IMR-90 (cell line): Measurements from ENCODE around the gene LHFPL6. TPM values are rescaled to one million over a fixed set of nuclear protein-coding genes. Genes with fewer than 3 reads are reported as not detected.

Source experiments
- ATAC-seq: fragments of 200-7000 bp; cut with Tn5 transposase; 2 replicates; pipeline ENCODE4 v1.9.1; 2020; ENCODE audit warnings: low read depth, mild to moderate bottlenecking, moderate library complexity
- BruUV-seq: library from RNA; stranded (reverse); fragments of 400-500 nt; replicated peaks from 2 replicates; lab custom pipeline; 2021; lab: Mats Ljungman, UMichigan
- CTCF ChIA-PET: fragments of 300-600 bp; formaldehyde crosslinking; extraction: SDS; loops from one replicate; lab custom pipeline; 2021; ENCODE audit warnings: antibody characterized with exemption; lab: Yijun Ruan, JAX
- POLR2A ChIA-PET: fragments of 300-600 bp; sonication (Branson Sonifier 250); formaldehyde crosslinking; loops from one replicate; lab custom pipeline; 2022; ENCODE audit warnings: antibody characterized with exemption; ENCODE audit not compliant: unreplicated experiment; lab: Charles Lee
- DNase-seq: peaks from one replicate; pipeline ENCODE4 v3.0.0; 2013
- H2AFZ ChIP-seq: replicated peaks from 2 replicates; pipeline ENCODE3; 2013; ENCODE audit warnings: low read length, mild to moderate bottlenecking; ENCODE audit not compliant: poor library complexity
- H2AK5ac ChIP-seq: 2 replicates; pipeline ENCODE4 v1.6.1; 2013; ENCODE audit warnings: low read depth, low read length, inconsistent platforms
- H2AK9ac ChIP-seq: replicated peaks from 2 replicates; pipeline ENCODE3; 2013; ENCODE audit warnings: mild to moderate bottlenecking, low read depth, low read length, moderate library complexity; ENCODE audit not compliant: poor library complexity
- H2BK120ac ChIP-seq: 2 replicates; pipeline ENCODE4 v1.6.1; 2013; ENCODE audit warnings: low read depth, low read length, inconsistent platforms
- H2BK15ac ChIP-seq: 3 replicates; pipeline ENCODE4 v1.6.1; 2013; ENCODE audit warnings: low read depth, low read length, inconsistent platforms
- H2BK20ac ChIP-seq: 2 replicates; pipeline ENCODE4 v1.6.1; 2013; ENCODE audit warnings: low read depth, mild to moderate bottlenecking, inconsistent platforms, low read length, moderate library complexity
- H2BK5ac ChIP-seq: 2 replicates; pipeline ENCODE4 v1.6.1; 2013; ENCODE audit warnings: mild to moderate bottlenecking, low read depth, low read length, inconsistent platforms; ENCODE audit not compliant: poor library complexity, severe bottlenecking
- H3K14ac ChIP-seq: replicated peaks from 2 replicates; pipeline ENCODE4 v1.6.1; 2013; ENCODE audit warnings: low read depth, low read length, inconsistent platforms
- H3K18ac ChIP-seq: 2 replicates; pipeline ENCODE4 v1.6.1; 2013; ENCODE audit warnings: low read depth, low read length, control low read depth
- H3K23ac ChIP-seq: 2 replicates; pipeline ENCODE4 v1.6.1; 2013; ENCODE audit warnings: low read depth, low read length, inconsistent platforms
- H3K27ac ChIP-seq: 2 replicates; pipeline ENCODE4 v1.5.1; 2013; ENCODE audit warnings: mild to moderate bottlenecking, control low read depth, low read length; ENCODE audit not compliant: insufficient read depth
- H3K27me3 ChIP-seq: 2 replicates; pipeline ENCODE4 v1.6.1; 2013; ENCODE audit warnings: low read length; ENCODE audit not compliant: control insufficient read depth, insufficient read depth
- H3K36me3 ChIP-seq: 2 replicates; pipeline ENCODE4 v1.6.1; 2013; ENCODE audit warnings: low read length, mixed read lengths; ENCODE audit not compliant: control insufficient read depth, insufficient read depth
- H3K4ac ChIP-seq: 2 replicates; pipeline ENCODE4 v1.6.1; 2013; ENCODE audit warnings: low read depth, low read length, inconsistent platforms
- H3K4me1 ChIP-seq: 2 replicates; pipeline ENCODE4 v1.6.1; 2013; ENCODE audit warnings: low read length, mixed read lengths; ENCODE audit not compliant: control insufficient read depth, insufficient read depth
- H3K4me2 ChIP-seq: 2 replicates; pipeline ENCODE4 v1.6.1; 2013; ENCODE audit warnings: low read depth, mild to moderate bottlenecking, control low read depth, low read length, moderate library complexity
- H3K4me3 ChIP-seq: 2 replicates; pipeline ENCODE4 v1.5.1; 2013; ENCODE audit warnings: low read depth, mild to moderate bottlenecking, control low read depth, low read length, moderate library complexity; ENCODE audit not compliant: insufficient read depth
- H3K56ac ChIP-seq: 2 replicates; pipeline ENCODE4 v1.6.1; 2013; ENCODE audit warnings: low read length, inconsistent platforms; ENCODE audit not compliant: insufficient read depth; ENCODE audit errors: extremely low read depth
- H3K79me1 ChIP-seq, 2 experiments: 2 replicates each; pipeline ENCODE4 v1.6.1; 2013; ENCODE audit warnings: low read length in 2 of 2, inconsistent platforms in 1 of 2, low read depth in 1 of 2
- H3K9ac ChIP-seq: 2 replicates; pipeline ENCODE4 v1.6.1; 2013; ENCODE audit warnings: low read depth, low read length, control low read depth
- H3K9me1 ChIP-seq: 2 replicates; pipeline ENCODE4 v1.6.1; 2013; ENCODE audit warnings: low read length, inconsistent platforms; ENCODE audit not compliant: insufficient read depth
- H3K9me3 ChIP-seq: 2 replicates; pipeline ENCODE4 v1.6.1; 2013; ENCODE audit warnings: low read length; ENCODE audit not compliant: control insufficient read depth, insufficient read depth
- H4K20me1 ChIP-seq: 2 replicates; pipeline ENCODE4 v1.6.1; 2013; ENCODE audit warnings: low read length, inconsistent platforms; ENCODE audit not compliant: insufficient read depth
- H4K5ac ChIP-seq: 2 replicates; pipeline ENCODE4 v1.6.1; 2013; ENCODE audit warnings: mild to moderate bottlenecking, low read depth, low read length, control low read depth
- H4K8ac ChIP-seq, 2 experiments: 2 replicates each; pipeline ENCODE4 v1.6.1; 2013; ENCODE audit warnings: low read depth in 2 of 2, low read length in 2 of 2, control low read depth in 1 of 2, inconsistent platforms in 1 of 2
- H4K91ac ChIP-seq: 2 replicates; pipeline ENCODE4 v1.6.1; 2013; ENCODE audit warnings: low read depth, low read length, inconsistent platforms; ENCODE audit not compliant: insufficient read depth
- BHLHE40 ChIP-seq: fragments of 150-350 bp; IDR thresholded peaks from 2 replicates; pipeline ENCODE4 v1.6.1; 2016; ENCODE audit warnings: mild to moderate bottlenecking, low read depth, low read length
- FOS ChIP-seq: fragments of 150-350 bp; IDR thresholded peaks from 2 replicates; pipeline ENCODE4 v1.6.1; 2016; ENCODE audit warnings: low read depth, low read length
- MXI1 ChIP-seq: IDR thresholded peaks from 2 replicates; pipeline ENCODE4 v1.6.1; 2012; ENCODE audit warnings: low read depth, mild to moderate bottlenecking, low read length, moderate library complexity, borderline replicate concordance
- RAD21 ChIP-seq: IDR thresholded peaks from 2 replicates; pipeline ENCODE4 v1.6.1; 2012; ENCODE audit warnings: low read length, improper control_type of control experiment
- RCOR1 ChIP-seq: IDR thresholded peaks from 2 replicates; pipeline ENCODE4 v1.6.1; 2012; ENCODE audit warnings: mild to moderate bottlenecking, low read length, improper control_type of control experiment; ENCODE audit not compliant: insufficient replicate concordance
- WGBS, 2 experiments: methylation state at CpG; one replicate each; pipeline versions ENCODE4 v1.1.5 to v1.1.7; 2013; ENCODE audit warnings: missing lambda C conversion rate in 2 of 2; ENCODE audit not compliant: insufficient read length in 1 of 2; ENCODE audit errors: extremely low coverage in 2 of 2; 5-methylcytosine and 5-hydroxymethylcytosine counted together
- dilution Hi-C: fragments of 300-500 bp; cut with HindIII; formaldehyde crosslinking; loops from one replicate; pipeline ENCODE4 v1.14.3; 2018; ENCODE audit warnings: low sequenced_read_pairs; ENCODE audit not compliant: unreplicated experiment
- in situ Hi-C: fragments of 300-500 bp; cut with MboI; formaldehyde crosslinking; loops from 3 replicates; pipeline ENCODE4 v1.14.3; 2019; ENCODE audit warnings: low sequenced_read_pairs, inconsistent platforms, mixed read lengths
- intact Hi-C: fragments of 100-400 bp; cut with micrococcal nuclease; formaldehyde crosslinking; loops from 2 replicates; pipeline ENCODE4 v1.10.0; 2022
- polyA plus RNA-seq, 3 experiments: library from polyadenylated mRNA; depleted of rRNA; stranded (reverse); fragments of >200 nt; gene quantifications; 2 replicates each; pipeline ENCODE4 v1.2.3, GENCODE V29; 2012; ENCODE audit warnings: low replicate concordance in 1 of 3
- total RNA-seq: library from RNA; depleted of rRNA; stranded (reverse); fragments of >200 nt; gene quantifications from 2 replicates; pipeline ENCODE4 v1.2.3, GENCODE V29; 2012
- TF ChIP-seq, protein P1 (sequence below): conservative IDR thresholded peaks from 2 replicates; pipeline ENCODE4 v1.5.1; 2012; ENCODE audit warnings: mild to moderate bottlenecking, low read depth, low read length, improper control_type of control experiment

The LHFPL6 gene
- total and polyA plus RNA-seq, 2 of the 4 experiments (the other 2 are of a cell fraction) = 24.7 to 36.1 TPM

DNA sequence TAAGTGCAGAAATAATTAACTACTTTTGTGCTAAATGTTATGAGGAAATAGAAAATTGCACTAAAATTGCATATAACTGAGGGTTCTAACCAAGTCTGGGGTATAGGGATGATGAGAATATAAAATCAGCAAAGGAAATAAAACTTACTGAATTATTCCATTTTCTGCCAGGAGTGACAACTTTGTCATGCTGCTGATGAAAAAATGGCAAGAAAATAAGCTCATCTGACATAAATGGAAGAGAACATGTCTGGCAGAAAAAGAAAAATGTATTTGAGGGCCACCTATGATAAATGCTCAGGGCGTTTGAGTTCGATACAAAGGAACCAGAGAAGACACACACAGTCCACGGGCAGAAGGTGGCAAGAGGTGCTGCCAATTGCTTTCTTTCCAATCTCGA is 78.2 kb downstream of the LHFPL6 start:
- H3K79me1 ChIP-seq = peaks cover 18 to 47% of the 10 kb centered on the region in 2 experiments
- H3K23ac ChIP-seq = no peak overlapping the region
- no peak overlapping the region for H3K27ac ChIP-seq
- POLR2A ChIA-PET = no interaction called here
- H2AFZ ChIP-seq = no peak overlapping the region
- no peak overlapping the region for H3K18ac ChIP-seq
- in situ Hi-C loops = no loop called here
- 86% methylated on average over 1 of the region's 4 CpGs; no CpG with 5 or more reads in 1 of the 2 experiments for WGBS, 2 experiments
- no peak overlapping the region for H2AK9ac ChIP-seq
- H3K4ac ChIP-seq = no peak overlapping the region
- H3K27me3 ChIP-seq = no peaks in the 10 kb centered on the region
- H4K8ac ChIP-seq = no peak overlapping the region
- TF ChIP-seq, protein P1, sequence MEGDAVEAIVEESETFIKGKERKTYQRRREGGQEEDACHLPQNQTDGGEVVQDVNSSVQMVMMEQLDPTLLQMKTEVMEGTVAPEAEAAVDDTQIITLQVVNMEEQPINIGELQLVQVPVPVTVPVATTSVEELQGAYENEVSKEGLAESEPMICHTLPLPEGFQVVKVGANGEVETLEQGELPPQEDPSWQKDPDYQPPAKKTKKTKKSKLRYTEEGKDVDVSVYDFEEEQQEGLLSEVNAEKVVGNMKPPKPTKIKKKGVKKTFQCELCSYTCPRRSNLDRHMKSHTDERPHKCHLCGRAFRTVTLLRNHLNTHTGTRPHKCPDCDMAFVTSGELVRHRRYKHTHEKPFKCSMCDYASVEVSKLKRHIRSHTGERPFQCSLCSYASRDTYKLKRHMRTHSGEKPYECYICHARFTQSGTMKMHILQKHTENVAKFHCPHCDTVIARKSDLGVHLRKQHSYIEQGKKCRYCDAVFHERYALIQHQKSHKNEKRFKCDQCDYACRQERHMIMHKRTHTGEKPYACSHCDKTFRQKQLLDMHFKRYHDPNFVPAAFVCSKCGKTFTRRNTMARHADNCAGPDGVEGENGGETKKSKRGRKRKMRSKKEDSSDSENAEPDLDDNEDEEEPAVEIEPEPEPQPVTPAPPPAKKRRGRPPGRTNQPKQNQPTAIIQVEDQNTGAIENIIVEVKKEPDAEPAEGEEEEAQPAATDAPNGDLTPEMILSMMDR = no peak
- TF ChIP-seq FOS (no peak), RAD21 (no peak), RCOR1 (no peak), BHLHE40 (no peak), MXI1 (no peak)
- H2AK5ac ChIP-seq = no peak overlapping the region
- H3K9me3 ChIP-seq = no peaks in the 10 kb centered on the region
- H3K4me2 ChIP-seq = no peak overlapping the region
- no peak overlapping the region for H3K4me3 ChIP-seq
- no peak overlapping the region for H2BK120ac ChIP-seq
- no peak overlapping the region for H3K56ac ChIP-seq
- peaks cover 15% of the 10 kb centered on the region for H3K4me1 ChIP-seq
- H3K9me1 ChIP-seq = peaks cover 4% of the 10 kb centered on the region
- H3K9ac ChIP-seq = no peak overlapping the region
- H4K5ac ChIP-seq = no peak overlapping the region
- H4K20me1 ChIP-seq = no peaks in the 10 kb centered on the region
- intact Hi-C loops = loop anchor here (5.0 kb wide), 1 partner anchor 62 kb away; no protein-coding TSS in a partner anchor
- BruUV-seq = no TSS peak
- ATAC-seq (no peak), DNase-seq (no peak)
- no peak overlapping the region for H4K91ac ChIP-seq
- H2BK15ac ChIP-seq = no peak overlapping the region
- dilution Hi-C loops = no loop called here
- no peak overlapping the region for H3K14ac ChIP-seq
- H2BK20ac ChIP-seq = no peak overlapping the region
- no peak overlapping the region for H2BK5ac ChIP-seq
- CTCF ChIA-PET = no interaction called here
- H3K36me3 ChIP-seq = no peaks in the 10 kb centered on the region
